K562 (cell line): ENCODE results near the gene HDAC3. TPM values are rescaled to one million over a fixed set of nuclear protein-coding genes. Genes with fewer than 3 reads are reported as not detected.
A peak's percentile ranks its signal among the peaks of the same experiment; 100 is the strongest.

Source experiments
- AFF4 ChIP-seq: sonication (generic); formaldehyde crosslinking; IDR thresholded peaks from 2 replicates; pipeline ENCODE4 v1.8.0; 2023; ENCODE audit warnings: mild to moderate bottlenecking, missing genetic modification reagents
- CAMTA2 ChIP-seq: fragments of 250-450 bp; sonication (Bioruptor Pico); conservative IDR thresholded peaks from 2 replicates; pipeline ENCODE4 v1.5.1; 2022
- CBFA2T2 ChIP-seq: fragments of 450-650 bp; conservative IDR thresholded peaks from 2 replicates; pipeline ENCODE4 v1.6.1; 2017; ENCODE audit warnings: mild to moderate bottlenecking
- CCNT2 ChIP-seq: IDR thresholded peaks from 2 replicates; pipeline ENCODE4 v1.6.1; 2011; ENCODE audit warnings: borderline replicate concordance, low read depth, mild to moderate bottlenecking, moderate library complexity, mixed read lengths, low read length; ENCODE audit not compliant: insufficient read length; ENCODE audit errors: extremely low read depth
- GABPB2 ChIP-seq: fragments of 250-450 bp; sonication (Bioruptor Pico); conservative IDR thresholded peaks from 2 replicates; pipeline ENCODE4 v1.5.1; 2021; ENCODE audit warnings: mild to moderate bottlenecking
- HLTF ChIP-seq: fragments of 450-650 bp; IDR thresholded peaks from 2 replicates; pipeline ENCODE4 v1.6.1; 2016
- LCOR ChIP-seq: sonication (generic); formaldehyde crosslinking; IDR thresholded peaks from 2 replicates; pipeline ENCODE4 v1.8.0; 2022; ENCODE audit warnings: mild to moderate bottlenecking, missing genetic modification reagents
- NFATC3 ChIP-seq: fragments of 450-650 bp; IDR thresholded peaks from 2 replicates; pipeline ENCODE4 v1.6.1; 2017; ENCODE audit warnings: mild to moderate bottlenecking
- NUFIP1 ChIP-seq: fragments of 450-650 bp; IDR thresholded peaks from 2 replicates; pipeline ENCODE4 v1.6.1; 2018; ENCODE audit not compliant: partially characterized antibody
- PYGO2 ChIP-seq: fragments of 450-650 bp; IDR thresholded peaks from 2 replicates; pipeline ENCODE4 v1.6.1; 2016; ENCODE audit warnings: mild to moderate bottlenecking, missing genetic modification characterization, moderate library complexity, missing compliant biosample characterization
- RBM25 ChIP-seq: fragments of 200-400 bp; formaldehyde crosslinking; IDR thresholded peaks from 2 replicates; pipeline ENCODE4 v1.6.1; 2018; ENCODE audit warnings: low read length, low read depth, moderate library complexity; ENCODE audit not compliant: severe bottlenecking
- RFX1 ChIP-seq: fragments of 450-650 bp; IDR thresholded peaks from 2 replicates; pipeline ENCODE4 v1.6.1; 2016; ENCODE audit warnings: mild to moderate bottlenecking, moderate library complexity
- SIRT6 ChIP-seq: IDR thresholded peaks from one replicate; pipeline ENCODE4 v1.6.1; 2012; ENCODE audit warnings: low read depth, mild to moderate bottlenecking, control low read depth, inconsistent platforms, low read length, moderate library complexity
- SMARCC2 ChIP-seq: fragments of 450-650 bp; IDR thresholded peaks from 2 replicates; pipeline ENCODE4 v1.6.1; 2017; ENCODE audit warnings: antibody characterized with exemption, moderate library complexity, mild to moderate bottlenecking, low read depth
- SRSF1 ChIP-seq: fragments of 200-400 bp; formaldehyde crosslinking; IDR thresholded peaks from 2 replicates; pipeline ENCODE4 v1.6.1; 2017; ENCODE audit warnings: mild to moderate bottlenecking, low read depth, low read length, moderate library complexity
- TCF3 ChIP-seq: sonication (generic); formaldehyde crosslinking; IDR thresholded peaks from 2 replicates; pipeline ENCODE4 v1.4.0; 2020; ENCODE audit warnings: mild to moderate bottlenecking, missing genetic modification reagents
- TEAD2 ChIP-seq: fragments of 450-650 bp; IDR thresholded peaks from 2 replicates; pipeline ENCODE4 v1.6.1; 2016; ENCODE audit warnings: missing genetic modification characterization, control low read depth, missing compliant biosample characterization
- YBX1 ChIP-seq: fragments of 450-650 bp; IDR thresholded peaks from 2 replicates; pipeline ENCODE4 v1.7.1; 2016; ENCODE audit warnings: mild to moderate bottlenecking
- ZNF217 ChIP-seq: sonication (generic); formaldehyde crosslinking; IDR thresholded peaks from 2 replicates; pipeline ENCODE4 v1.8.0; 2022; ENCODE audit warnings: mild to moderate bottlenecking, missing genetic modification reagents
- ZNF3 ChIP-seq: fragments of 250-450 bp; sonication (Bioruptor Pico); IDR thresholded peaks from 2 replicates; pipeline ENCODE4 v1.5.0; 2021; ENCODE audit warnings: mild to moderate bottlenecking, moderate library complexity
- ZNF57 ChIP-seq: fragments of 450-650 bp; formaldehyde crosslinking; IDR thresholded peaks from 2 replicates; pipeline ENCODE4 v1.4.0; 2020; ENCODE audit warnings: mild to moderate bottlenecking, moderate library complexity
- ZNF586 ChIP-seq: fragments of 450-650 bp; formaldehyde crosslinking; conservative IDR thresholded peaks from 2 replicates; pipeline ENCODE4 v1.4.0; 2020; ENCODE audit warnings: mild to moderate bottlenecking, moderate library complexity
- polyA plus RNA-seq, 8 experiments: library from polyadenylated mRNA; depleted of rRNA in 4 of 8; stranded (reverse) in 5 of 8; unstranded in 3 of 8; fragments of >200 nt; fragmentation: Nextera tagmentation in 2 of 8; fragmentation: Illumina TruSeq in 1 of 8; extraction: Ambion mirVana in 2 of 8; extraction: Trizol in 1 of 8; gene quantifications; 2 replicates each; pipeline versions ENCODE4 v1.2.1 to v1.2.3, GENCODE V29; 2011 to 2014; ENCODE audit warnings: inconsistent platforms in 1 of 8, missing spikeins in 1 of 8
- total RNA-seq, 7 experiments: library from RNA; depleted of rRNA in 6 of 7; stranded (reverse); fragments of >200 nt in 6 of 7; fragmentation: Illumina TruSeq in 2 of 7; extraction: Trizol in 2 of 7; gene quantifications; 2 replicates each; pipeline versions ENCODE4 v1.2.1 to v1.2.3, GENCODE V29; 2011 to 2021; ENCODE audit warnings: low replicate concordance in 1 of 7
- TF ChIP-seq, protein P1 (sequence below): fragments of 450-650 bp; IDR thresholded peaks from 2 replicates; pipeline ENCODE4 v1.6.1; 2018; ENCODE audit warnings: mild to moderate bottlenecking, low read depth; ENCODE audit not compliant: partially characterized antibody
- TF ChIP-seq, protein P2 (sequence below): fragments of 450-650 bp; formaldehyde crosslinking; IDR thresholded peaks from 2 replicates; pipeline ENCODE4 v1.4.0; 2022; ENCODE audit warnings: missing genetic modification characterization

HDAC3 gene
- total and polyA plus RNA-seq, 9 of the 15 experiments (the other 6 are each of a cell fraction or from before 2014, with no cell fraction given): 89.7 to 191 (median 119) TPM

GRCh38 chr5:141618804-141619554 lies 17.7 kb downstream of the HDAC3 start, which contains the start of gene DIAPH1 (continued):
- TF ChIP-seq SMARCC2 (no peak), ZNF3 (no peak), TCF3 (CRISPR knock-in tag) (peak; percentile 28; the same call in 1 of the 2 replicates), NFATC3 (no peak), PYGO2 (tag) (no peak), YBX1 (no peak), RFX1 (no peak), ZNF217 (no peak), AFF4 (CRISPR knock-in tag) (no peak; the same call in 1 of the 2 replicates), HLTF (no peak), NUFIP1 (peak; percentile 47), TEAD2 (tag) (no peak), CCNT2 (peak; percentile 96), RBM25 (no peak), ZNF57 (CRISPR knock-in tag) (no peak), LCOR (CRISPR knock-in tag) (peak; percentile 74; the same call in 1 of the 2 replicates), SRSF1 (no peak), SIRT6 (no peak), GABPB2 (CRISPR knock-in tag) (no peak), CBFA2T2 (peak; percentile 28), ZNF586 (CRISPR knock-in tag) (no peak), CAMTA2 (no peak)
- TF ChIP-seq, protein P1, sequence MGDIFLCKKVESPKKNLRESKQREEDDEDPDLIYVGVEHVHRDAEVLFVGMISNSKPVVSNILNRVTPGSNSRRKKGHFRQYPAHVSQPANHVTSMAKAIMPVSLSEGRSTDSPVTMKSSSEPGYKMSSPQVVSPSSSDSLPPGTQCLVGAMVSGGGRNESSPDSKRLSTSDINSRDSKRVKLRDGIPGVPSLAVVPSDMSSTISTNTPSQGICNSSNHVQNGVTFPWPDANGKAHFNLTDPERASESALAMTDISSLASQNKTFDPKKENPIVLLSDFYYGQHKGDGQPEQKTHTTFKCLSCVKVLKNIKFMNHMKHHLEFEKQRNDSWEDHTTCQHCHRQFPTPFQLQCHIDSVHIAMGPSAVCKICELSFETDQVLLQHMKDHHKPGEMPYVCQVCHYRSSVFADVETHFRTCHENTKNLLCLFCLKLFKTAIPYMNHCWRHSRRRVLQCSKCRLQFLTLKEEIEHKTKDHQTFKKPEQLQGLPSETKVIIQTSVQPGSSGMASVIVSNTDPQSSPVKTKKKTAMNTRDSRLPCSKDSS: no peak
- TF ChIP-seq, protein P2, sequence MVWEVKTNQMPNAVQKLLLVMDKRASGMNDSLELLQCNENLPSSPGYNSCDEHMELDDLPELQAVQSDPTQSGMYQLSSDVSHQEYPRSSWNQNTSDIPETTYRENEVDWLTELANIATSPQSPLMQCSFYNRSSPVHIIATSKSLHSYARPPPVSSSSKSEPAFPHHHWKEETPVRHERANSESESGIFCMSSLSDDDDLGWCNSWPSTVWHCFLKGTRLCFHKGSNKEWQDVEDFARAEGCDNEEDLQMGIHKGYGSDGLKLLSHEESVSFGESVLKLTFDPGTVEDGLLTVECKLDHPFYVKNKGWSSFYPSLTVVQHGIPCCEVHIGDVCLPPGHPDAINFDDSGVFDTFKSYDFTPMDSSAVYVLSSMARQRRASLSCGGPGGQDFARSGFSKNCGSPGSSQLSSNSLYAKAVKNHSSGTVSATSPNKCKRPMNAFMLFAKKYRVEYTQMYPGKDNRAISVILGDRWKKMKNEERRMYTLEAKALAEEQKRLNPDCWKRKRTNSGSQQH (CRISPR knock-in tag): no peak
